Measurements from ENCODE around the gene FAM240B. TPM values are rescaled to one million over a fixed set of nuclear protein-coding genes. Genes with fewer than 3 reads are reported as not detected.

The FAM240B gene
- total RNA-seq, 2 donors from 2014 or later = not detected

- 77 to 85% methylated on average over 3 of the region's 3 CpGs for WGBS, 2 experiments (ENCODE audit: insufficient coverage in 1 of 2, insufficient read length in 1 of 2)
- H3K4me1 ChIP-seq (ENCODE audit: control insufficient read depth, insufficient read depth, low read length) = no peaks in the 10 kb centered on the region
- no peak overlapping the region for H3K27ac ChIP-seq (ENCODE audit: low read depth, low read length)
- H3K27me3 Mint-ChIP-seq (ENCODE audit: insufficient read depth) = no peaks in the 10 kb centered on the region
- no peaks in the 10 kb centered on the region for H3K27me3 ChIP-seq (ENCODE audit: control insufficient read depth, insufficient read depth, low read length, poor library complexity, severe bottlenecking)
- no peak overlapping the region for H3K4me3 ChIP-seq (ENCODE audit: low read length)
- no peak overlapping the region for H3K27ac Mint-ChIP-seq
- no peaks in the 10 kb centered on the region for H3K9me3 ChIP-seq (ENCODE audit: control insufficient read depth, low read length)
- no peak overlapping the region for H3K4me3 Mint-ChIP-seq
- no peak for DNase-seq
- no peaks in the 10 kb centered on the region for H3K4me1 Mint-ChIP-seq
- no peak for TF ChIP-seq CTCF (conservative IDR thresholded peaks at IDR 0.05)
- H3K36me3 Mint-ChIP-seq (ENCODE audit: low read depth) = no peaks in the 10 kb centered on the region
- no peaks in the 10 kb centered on the region for H3K36me3 ChIP-seq (ENCODE audit: control insufficient read depth, insufficient read depth, low read length)
- no peak overlapping the region for H3K9ac ChIP-seq (ENCODE audit: extremely low read depth, low read length, poor library complexity, severe bottlenecking)
- no peaks in the 10 kb centered on the region for H3K9me3 Mint-ChIP-seq
Observed at GRCh38 chr9:38744484-38744883, 24.6 kb upstream of the FAM240B start.

- Histone ChIP-seq H3K4me1 (ENCODE audit: control insufficient read depth, insufficient read depth, low read length) (no peaks in the 10 kb centered on the region), H3K36me3 (ENCODE audit: control insufficient read depth, insufficient read depth, low read length) (no peaks in the 10 kb centered on the region), H3K9ac (ENCODE audit: extremely low read depth, low read length, poor library complexity, severe bottlenecking) (no peak overlapping the region), H3K4me3 (ENCODE audit: low read length) (no peak overlapping the region), H3K27ac (ENCODE audit: low read depth, low read length) (no peak overlapping the region), H3K9me3 (ENCODE audit: control insufficient read depth, low read length) (no peaks in the 10 kb centered on the region), H3K27me3 (ENCODE audit: control insufficient read depth, insufficient read depth, low read length, poor library complexity, severe bottlenecking) (no peaks in the 10 kb centered on the region)
- Mint-ChIP-seq H3K27ac (no peak overlapping the region), H3K9me3 (no peaks in the 10 kb centered on the region), H3K4me1 (no peaks in the 10 kb centered on the region), H3K4me3 (no peak overlapping the region), H3K36me3 (ENCODE audit: low read depth) (no peaks in the 10 kb centered on the region), H3K27me3 (ENCODE audit: insufficient read depth) (no peaks in the 10 kb centered on the region)
- DNase-seq = no peak
- 87 to 100% methylated on average over 1 to 2 of the region's 2 CpGs for WGBS, 2 experiments (ENCODE audit: insufficient coverage in 1 of 2, insufficient read length in 1 of 2)
- TF ChIP-seq CTCF (conservative IDR thresholded peaks at IDR 0.05) = no peak
Observed at GRCh38 chr9:38737246-38737645, 17.3 kb upstream of the FAM240B start.

DNA sequence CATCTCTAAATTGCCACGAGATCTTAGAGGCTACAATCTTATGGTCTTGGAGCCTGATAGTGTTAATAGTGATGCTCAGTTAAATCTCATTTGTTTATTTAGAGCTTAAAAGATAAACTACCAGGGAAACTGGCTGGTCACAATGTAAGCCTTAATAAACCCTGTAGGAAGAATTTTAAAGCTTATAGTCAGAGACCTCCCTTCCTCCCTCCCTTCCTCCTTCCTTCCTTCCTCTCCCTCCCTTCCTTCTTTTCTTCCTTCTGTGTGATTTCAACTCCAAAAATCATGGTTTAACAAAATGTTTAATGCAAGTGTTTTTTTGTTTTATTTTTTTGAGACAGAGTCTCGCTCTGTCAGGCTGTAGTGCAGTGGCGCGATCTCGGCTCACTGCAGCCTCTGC lies 14.9 kb upstream of the FAM240B start:
- Mint-ChIP-seq H3K36me3 (ENCODE audit: low read depth) (no peaks in the 10 kb centered on the region), H3K4me1 (no peaks in the 10 kb centered on the region), H3K27me3 (ENCODE audit: insufficient read depth) (no peaks in the 10 kb centered on the region), H3K9me3 (no peaks in the 10 kb centered on the region), H3K27ac (no peak overlapping the region), H3K4me3 (no peak overlapping the region)
- no peak for TF ChIP-seq CTCF (conservative IDR thresholded peaks at IDR 0.05)
- H3K9me3 ChIP-seq (ENCODE audit: control insufficient read depth, low read length) = no peaks in the 10 kb centered on the region
- H3K9ac ChIP-seq (ENCODE audit: extremely low read depth, low read length, poor library complexity, severe bottlenecking) = no peak overlapping the region
- H3K36me3 ChIP-seq (ENCODE audit: control insufficient read depth, insufficient read depth, low read length) = no peaks in the 10 kb centered on the region
- H3K27ac ChIP-seq (ENCODE audit: low read depth, low read length) = no peak overlapping the region
- no peaks in the 10 kb centered on the region for H3K4me1 ChIP-seq (ENCODE audit: control insufficient read depth, insufficient read depth, low read length)
- H3K4me3 ChIP-seq (ENCODE audit: low read length) = no peak overlapping the region
- no peak for DNase-seq
- no peaks in the 10 kb centered on the region for H3K27me3 ChIP-seq (ENCODE audit: control insufficient read depth, insufficient read depth, low read length, poor library complexity, severe bottlenecking)
- 93 to 100% methylated on average over 3 to 5 of the region's 5 CpGs for WGBS, 2 experiments (ENCODE audit: insufficient coverage in 1 of 2, insufficient read length in 1 of 2)
